Left kidney (tissue), 2 donors: ENCODE measurements around the gene COL25A1. TPM values are rescaled to one million over a fixed set of nuclear protein-coding genes. Genes with fewer than 3 reads are reported as not detected.

Experiments used
- DNase-seq: peaks from one replicate; pipeline ENCODE4 v3.0.0-alpha.2; 2013
- polyA plus RNA-seq: library from polyadenylated mRNA; unstranded; fragments of 120-200 nt; gene quantifications from one replicate; pipeline ENCODE4 v1.2.1, GENCODE V29; 2013; ENCODE audit not compliant: insufficient read length

Gene COL25A1
- polyA plus RNA-seq, 1 donor = 19.6 TPM

DNA sequence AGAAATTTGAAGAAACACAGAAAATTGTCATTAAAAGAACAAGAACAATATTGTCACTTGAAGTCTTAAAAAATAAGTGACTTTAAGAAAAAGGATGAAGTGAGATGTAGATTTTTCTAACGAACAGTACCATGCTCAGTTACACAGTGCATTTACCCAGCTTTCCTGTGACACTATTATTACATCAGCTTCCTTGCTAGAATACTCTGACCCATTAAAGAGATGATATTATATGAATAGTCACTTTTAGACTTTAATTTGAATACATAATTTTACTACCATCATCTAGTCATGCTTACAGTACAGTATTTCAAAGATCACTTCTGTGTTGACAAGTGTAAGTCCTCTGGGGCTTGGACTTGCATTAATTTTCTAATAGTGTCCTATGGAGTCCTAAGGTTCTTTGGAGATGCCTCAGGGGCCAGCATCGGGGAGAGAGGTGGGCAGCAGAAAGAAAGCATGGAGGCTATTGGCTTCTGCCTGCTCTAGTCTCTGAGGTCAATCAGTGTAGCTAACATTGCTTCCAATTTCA lies 10.7 kb downstream of the COL25A1 start:
- DNase-seq = no peak

DNA sequence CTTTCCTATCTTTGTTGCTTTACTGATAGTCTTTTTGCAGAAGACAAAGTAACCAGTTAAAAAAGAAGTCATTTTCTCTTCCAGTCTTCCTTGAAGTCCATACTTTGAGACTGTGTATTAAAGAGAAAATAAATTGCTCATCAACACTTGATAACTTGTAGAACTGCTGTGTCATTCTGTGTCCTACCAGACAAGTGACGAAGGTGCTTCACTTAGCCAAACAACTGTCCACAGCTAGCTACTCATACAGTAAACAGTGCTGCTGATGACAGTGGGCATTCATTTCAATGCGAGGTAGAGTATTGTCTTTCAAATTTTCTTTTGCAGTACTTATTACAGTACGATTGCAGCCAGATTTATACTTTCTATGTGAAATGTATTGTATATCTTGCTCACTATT lies 11.5 kb downstream of the COL25A1 start:
- no peak for DNase-seq

DNA sequence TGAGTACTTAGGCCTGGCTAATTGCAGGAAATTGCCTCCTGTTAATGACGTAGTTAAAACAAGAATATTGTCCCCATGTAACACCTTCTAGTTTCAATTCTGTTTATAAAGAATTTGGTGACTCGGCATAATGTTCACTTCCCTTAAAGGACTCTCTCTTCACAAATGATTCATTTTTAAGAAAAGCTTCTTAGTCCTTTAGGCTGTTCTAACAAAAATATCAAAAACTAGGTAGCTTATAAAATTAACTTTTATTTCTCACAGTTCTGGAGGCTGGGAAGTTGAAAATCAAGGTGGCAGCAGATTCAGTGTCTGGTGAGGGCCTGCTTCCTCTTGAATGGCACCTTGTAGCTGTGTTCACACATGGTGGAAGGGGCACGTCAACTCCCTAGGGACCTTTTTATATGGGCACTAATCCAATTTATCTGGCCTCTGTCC lies 23.8 kb downstream of the COL25A1 start:
- no peak for DNase-seq

DNA sequence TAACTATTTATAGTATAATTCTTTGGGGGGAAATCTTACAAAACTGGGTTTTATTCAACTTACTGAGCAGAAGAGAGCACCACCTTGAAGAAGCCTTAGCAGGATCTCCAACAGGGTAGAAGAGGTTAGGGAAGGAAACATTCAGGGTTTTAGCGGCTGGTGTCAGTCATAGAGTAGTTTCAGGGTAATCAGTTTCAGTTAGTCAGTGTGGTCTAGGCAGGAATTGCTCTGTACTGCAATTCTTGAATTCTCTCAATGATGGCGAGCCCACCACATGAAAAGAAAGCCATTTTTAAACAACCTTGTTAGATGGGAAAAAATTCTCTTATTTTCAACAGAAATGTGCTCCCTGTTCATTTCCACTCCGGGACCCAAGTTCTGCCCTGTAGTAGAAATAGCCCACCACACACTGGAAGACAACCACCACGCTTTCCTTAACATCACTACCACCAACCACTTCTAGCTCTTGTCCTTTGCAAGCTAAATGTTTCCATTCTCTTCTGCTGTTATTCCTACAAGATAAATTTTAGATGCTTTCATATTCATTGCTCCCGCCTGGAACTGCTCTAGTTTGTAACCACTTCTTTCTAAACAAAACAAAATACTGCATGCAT lies 25.9 kb downstream of the COL25A1 start:
- DNase-seq = no peak

DNA sequence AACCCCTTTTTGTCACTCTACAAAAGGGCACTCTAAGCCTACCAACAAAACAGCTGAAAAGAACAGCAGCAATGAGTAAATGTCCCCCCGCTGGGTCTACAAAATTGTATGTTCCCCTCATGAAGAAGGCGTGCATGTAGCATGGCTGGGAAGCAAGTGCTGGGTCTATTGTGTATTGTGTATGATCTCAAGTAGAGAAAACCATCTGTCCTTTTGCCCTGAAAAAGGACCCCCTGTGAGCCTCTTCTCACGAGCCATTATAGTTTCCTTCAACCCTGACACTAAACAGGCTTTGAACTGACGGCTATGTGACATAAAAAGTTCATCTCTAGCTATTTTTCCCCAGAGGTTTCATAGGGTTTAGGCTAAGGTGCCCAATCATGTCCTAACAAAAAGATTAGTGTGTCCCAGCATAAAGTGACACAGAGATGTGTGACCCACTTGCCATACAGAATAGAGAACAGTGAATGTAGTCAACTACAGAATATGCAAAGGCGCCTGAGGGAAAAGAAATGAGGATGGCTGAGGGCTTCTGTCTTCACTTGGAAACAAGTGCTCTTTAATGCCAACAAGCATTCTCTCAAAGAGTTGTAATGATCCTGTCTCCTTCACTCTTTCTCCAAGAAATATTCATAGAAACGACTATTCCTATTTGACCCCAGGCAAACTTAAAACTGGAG lies 27.3 kb downstream of the COL25A1 start:
- no peak for DNase-seq

DNA sequence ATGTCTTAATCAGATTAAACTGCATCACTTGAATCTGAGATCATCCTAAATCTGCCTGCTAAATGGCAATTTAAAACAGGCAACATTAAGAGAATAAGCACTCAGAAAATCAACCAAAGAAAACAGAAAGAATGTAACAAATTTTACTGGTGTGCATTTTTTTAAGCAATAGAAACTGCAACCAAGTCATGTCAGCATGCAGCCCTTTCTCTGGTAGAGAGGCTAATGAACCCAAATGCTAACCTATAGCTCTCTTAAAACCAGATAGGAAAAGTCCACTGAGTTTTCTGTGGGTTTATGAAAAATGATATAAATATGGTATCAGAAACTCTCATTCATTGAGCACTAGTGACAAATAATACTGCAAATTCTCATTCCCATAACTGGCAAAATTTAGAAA lies 35.6 kb downstream of the COL25A1 start:
- DNase-seq = no peak

DNA sequence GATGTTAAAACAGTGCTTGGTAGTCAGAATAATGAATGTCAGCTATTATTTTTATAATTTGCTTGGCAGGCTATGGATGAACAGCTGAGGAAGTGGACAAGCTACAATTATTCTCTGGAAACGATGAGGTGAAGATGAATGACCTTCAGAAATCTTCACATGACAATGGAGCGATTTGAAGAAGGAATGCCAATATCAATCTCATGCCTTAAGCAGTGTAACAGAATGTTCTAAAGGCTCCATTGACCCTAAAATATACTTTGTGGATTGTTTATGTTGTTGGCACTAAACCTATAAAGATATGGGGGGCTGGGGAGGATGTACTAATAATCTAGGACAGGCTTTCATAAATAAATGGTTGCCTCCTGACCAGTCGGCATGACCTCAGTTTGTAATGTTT lies 36.2 kb downstream of the COL25A1 start:
- DNase-seq = no peak

DNA sequence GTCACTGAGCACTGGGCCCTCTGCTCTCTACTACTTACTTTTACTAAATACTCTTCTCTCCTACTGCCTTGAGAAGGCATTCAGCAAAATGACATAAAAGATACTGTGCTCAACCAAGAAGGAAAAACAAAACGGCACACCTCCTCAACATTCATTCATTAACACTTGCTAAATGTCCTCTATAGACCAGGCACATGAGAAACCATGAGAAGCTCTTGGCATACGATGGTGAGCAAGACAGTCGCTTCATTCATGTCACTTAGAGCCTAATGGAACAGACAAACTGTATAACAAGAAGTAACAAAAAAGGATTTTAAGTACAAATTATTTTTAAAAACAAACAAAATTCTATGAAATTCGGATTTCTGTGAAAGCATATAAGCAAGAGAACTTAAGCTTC lies 38.7 kb downstream of the COL25A1 start:
- DNase-seq = no peak

DNA sequence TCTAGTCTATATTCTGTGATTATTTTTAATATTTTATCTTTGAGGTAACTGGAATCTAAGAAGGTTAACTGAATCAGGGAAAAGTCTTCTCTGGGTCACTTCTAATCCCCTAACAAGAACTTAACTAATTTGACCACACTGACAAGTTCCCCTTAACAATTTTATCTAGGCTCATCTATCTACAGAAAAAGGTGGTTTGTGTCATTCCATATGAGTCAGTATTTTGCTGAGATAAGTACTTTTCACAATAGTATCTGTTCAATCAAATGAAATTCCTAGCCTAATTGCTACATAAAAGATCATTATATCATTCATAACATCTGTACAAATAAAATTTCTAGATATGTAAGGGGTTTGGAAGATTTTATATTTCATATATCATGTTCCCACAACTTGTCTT lies 45.6 kb downstream of the COL25A1 start:
- DNase-seq = no peak

DNA sequence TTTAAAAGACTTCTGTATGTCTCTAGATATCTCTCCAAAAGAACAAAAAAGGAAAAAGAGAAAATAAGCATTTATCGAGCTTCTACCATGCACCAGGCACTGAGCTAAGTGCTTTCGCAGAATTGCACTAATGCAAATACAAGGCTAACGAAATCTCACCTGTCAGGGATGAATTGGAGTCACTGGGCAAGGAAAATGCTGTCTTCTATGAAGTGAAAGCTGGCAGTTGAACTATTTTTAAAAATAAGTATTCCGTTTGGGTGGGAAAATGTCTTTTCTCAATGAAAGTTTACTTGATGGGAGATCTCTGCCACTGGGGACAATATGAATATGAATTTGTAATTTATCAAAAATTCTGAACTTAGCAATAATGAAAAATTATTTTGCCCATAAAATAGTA lies 47.6 kb downstream of the COL25A1 start:
- DNase-seq = no peak

DNA sequence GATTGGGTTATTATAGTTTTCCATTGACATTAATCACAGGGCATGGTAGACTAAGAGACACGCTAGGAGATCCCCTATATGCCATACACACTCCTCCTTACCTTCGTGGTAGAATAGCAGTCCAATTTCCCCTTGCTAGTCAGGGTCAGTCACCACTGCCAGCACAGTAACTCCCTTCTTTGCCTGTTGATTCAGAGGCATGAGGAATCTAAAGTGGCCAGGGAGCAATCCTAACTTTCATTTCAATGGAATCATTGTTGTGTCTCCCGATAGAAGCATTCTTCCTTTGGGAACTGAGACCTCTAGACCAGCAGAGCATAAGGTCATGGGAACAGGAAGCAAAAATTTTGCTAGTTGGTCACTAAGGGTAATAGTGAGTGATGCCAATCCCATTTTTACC lies 51.1 kb downstream of the COL25A1 start:
- no peak for DNase-seq

DNA sequence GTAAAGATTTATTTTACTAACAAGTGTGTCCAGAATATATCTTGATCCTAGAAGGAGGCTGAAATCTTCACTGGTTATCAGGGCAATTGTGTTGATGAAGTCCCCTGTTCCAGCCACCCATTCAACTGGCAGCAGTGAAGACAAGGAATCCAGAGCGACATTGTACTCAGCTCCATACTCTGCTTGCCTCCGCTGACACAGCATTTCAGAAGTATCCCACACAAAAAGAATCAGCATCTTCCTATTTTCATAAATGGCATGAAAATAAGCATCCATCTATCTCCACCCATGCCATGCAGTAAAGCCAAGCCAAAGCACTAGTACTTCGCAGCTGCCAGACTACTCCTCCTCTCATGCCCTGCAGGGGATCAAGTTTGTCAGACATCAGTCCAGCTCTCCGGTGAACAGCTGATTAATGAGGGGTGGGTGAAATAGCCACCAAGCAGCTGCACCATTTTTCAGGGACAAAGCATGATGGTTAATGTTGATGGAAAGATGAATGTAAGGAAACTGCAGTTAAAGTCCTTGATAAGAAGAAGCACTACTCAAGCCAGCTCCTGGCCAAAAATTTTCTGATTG lies 54.0 kb downstream of the COL25A1 start:
- no peak for DNase-seq

DNA sequence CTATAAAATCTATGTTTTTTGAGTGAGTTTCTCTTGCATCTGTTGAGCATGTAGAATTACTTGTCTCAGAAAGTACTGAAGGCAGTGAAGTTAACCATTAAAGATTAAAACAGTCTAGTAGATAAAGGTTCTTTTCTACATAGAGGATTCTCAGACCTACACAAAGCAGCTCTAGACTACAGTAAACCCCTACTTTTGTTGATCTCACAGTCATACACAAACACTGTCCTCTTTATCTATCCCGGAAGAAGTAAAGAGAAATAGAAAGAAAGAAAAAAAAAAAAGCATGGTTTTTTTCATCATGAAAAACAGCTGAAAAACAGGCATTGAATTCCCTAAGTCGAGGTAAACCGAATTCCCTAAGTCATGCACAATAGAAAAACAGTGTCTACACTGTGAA lies 58.6 kb downstream of the COL25A1 start:
- no peak for DNase-seq

DNA sequence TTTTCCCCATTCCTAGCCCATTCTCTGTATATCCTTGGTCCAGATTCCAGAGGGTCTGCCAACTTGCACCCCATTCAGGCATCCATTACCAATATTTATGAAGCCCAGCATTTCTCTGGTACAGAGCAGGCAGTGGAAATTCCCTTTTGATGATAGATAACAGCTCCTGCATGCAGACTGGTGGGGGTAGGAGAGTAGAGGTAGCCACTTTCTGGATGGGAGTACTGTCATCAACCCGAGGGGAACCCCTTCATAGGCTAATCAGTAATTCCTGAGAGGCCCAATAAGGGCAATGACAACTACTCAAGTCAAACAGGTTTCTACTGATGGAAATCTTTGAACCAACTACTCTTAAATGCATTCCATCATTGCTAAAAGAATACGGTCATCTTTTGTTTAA lies 63.7 kb downstream of the COL25A1 start:
- no peak for DNase-seq

DNA sequence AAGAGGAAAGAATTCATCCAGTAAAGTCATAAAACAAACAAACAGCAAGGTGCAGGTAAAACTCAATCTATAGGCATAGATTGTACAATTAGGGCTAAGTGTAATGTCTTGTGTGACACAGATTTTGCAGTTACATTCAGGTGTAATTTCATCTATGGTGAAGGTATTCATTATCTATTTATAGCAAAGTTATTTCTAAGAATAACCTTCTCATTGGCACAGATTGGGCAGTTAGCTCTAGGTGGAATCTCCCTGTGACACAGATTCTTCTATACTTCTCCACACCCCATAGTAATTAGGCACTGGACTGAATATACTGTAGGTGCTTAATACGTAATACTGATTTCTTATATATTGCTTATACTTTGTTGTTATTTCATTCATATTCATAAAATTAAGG lies 66.8 kb downstream of the COL25A1 start:
- DNase-seq = no peak

DNA sequence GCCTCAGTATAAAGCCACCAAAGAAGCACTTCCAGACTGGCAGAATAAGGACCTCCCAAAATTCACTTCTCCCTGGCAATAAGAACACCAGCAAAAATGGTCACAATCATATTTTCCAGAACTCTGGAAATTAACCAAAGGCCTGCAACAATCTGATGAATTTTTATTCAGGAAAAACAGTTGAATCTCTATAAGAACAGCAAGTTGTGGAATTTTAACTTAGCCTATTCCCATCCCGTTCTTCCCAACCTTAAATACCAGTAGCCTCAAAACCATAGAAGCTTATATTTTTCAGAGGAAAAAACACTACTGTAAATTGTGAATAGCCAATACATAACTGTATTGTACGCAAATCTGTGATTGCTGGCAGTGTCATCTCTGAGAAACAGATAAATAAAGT lies 67.9 kb downstream of the COL25A1 start:
- no peak for DNase-seq

DNA sequence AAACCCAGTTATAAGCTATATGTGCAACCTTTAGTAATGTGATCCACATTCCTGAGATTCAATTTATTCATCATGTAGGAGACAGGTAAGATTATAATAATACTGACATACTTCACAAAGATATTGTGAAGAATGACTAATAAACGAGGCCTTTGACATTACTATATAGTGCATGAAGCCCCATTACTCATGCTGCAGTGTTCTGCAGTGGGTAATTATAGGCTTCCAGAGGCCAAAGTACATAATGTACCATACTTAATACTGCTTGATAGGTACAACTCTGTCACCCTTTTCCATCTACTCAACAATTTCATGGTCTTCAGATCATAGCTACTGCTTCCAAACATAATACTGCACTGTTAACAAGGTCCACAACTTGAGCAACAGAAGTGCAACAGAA lies 68.9 kb downstream of the COL25A1 start:
- DNase-seq = no peak

DNA sequence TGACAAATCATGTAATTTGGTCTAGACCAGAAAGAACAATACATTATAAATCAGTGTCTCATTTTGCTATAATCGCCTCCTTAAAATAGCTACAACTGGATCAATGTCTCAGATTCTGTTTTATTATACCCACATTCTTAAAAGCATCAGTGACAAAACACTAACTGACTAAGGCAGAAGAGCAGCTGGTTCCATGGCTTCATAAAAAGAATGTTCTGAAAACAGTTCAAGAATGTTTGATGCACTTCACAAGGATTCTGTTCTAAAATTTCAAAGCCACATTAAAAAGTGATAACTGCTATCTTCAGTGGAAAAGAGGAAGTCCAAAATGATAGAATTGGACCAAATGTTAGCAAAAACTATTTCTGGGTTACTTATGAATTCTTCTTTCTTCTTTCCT lies 69.8 kb downstream of the COL25A1 start:
- no peak for DNase-seq

DNA sequence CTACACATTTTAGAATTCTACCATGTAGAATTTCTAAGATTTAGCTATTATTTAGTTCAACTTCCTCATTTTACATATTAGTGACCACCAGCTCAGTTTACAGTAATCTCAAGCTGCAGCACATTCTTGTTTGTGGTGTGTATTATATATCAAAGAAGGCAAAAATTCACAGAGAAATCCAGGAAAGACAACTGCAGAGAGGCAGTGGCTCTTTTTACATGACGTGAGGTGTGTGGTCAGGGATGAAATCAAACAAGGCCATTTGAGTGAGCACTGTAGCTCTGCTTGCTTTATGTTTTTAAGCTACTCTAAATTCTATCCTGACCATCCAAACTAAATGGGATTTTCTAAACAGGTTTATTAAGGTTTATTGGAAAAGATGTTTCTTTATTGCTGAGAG lies 71.1 kb downstream of the COL25A1 start:
- DNase-seq = no peak

DNA sequence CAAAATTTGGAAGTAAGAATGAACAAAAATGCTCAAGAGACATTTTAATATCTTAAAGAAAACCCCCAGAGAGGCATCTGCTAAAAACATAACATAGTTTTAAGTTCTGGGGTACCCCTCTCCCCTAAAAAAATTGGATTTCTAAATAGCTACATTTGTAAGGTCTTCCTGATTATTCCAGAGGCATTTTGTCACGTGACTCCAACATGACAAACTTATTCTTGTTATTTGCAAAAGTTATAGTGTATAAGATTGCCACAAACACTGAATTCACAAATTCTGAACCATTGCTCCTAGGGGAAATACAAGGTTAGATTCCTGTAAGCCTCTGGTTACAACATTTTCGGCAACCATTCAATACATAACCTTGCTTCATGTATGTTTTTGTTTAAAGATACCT lies 73.4 kb downstream of the COL25A1 start:
- DNase-seq = no peak

DNA sequence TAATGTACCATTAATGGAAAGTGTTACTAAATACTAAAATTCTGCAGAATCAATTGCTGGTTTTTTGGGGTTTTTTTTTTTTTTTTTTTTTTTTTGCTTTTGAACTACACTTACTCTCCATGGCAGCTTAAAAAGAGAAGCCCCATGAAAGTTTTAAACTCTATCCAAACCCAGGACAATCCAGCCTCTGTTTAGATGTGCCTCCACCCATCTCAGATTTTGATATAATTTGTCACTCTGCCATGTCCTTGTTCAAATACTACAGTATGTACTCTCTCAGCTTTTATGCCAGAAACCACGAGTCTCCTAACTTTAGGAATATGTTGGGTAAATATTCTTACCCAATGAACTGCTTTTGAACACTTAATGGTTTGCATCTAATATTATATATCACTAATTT lies 84.2 kb downstream of the COL25A1 start:
- DNase-seq = no peak

DNA sequence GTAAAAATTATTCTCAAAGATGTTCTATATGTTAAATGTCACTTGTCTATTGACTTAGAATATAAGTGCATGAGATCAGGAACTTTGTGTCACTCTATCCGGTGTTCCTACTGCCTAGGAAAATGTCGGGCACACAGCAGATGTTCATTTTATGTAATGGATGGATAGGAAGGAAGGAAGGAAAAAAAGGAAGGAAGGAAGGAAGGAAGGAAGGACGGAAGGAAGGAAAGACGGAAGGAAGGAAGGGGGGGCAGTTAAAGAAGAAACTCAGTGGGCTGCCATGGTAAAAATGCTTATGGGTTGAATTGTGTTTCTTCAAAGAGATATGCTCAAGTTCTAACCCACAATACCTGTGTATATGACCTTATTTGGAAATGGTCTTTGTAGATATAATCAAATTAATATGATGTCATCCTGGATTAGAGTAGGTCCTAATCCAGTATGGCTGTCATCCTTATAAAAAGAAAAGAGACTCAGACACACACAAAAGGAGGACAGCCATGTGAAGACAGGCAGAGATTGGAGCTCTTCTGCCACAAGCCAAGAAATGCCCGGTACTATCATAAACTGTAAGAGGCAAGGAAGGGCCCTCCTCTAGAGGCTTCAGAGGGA lies 86.3 kb downstream of the COL25A1 start:
- DNase-seq = no peak

DNA sequence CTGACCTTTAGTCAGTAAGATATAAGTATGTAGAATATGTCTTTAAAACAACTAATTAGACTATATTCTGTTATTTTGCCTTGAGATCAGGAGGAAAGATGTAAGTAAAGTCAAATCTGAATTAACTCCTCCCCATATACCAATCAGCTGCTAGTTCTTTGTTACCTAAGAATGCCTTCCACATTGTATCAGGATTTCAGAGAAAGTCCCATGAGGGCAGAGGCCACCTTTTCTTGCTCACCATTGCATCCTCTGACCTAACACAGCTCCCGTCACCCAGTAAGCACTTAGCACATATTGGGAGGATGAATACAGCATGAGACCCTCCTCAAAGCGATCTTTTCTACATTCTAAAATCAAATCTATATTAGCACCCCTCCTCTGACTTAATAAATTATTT lies 87.0 kb downstream of the COL25A1 start:
- DNase-seq = no peak
